ENCODE measurements around the gene HIVEP3. TPM values are rescaled to one million over a fixed set of nuclear protein-coding genes. Genes with fewer than 3 reads are reported as not detected.

HIVEP3 gene
- total RNA-seq, 4 donors from 2014 or later: 5.3 to 17.3 (median 9.1) TPM

DNA sequence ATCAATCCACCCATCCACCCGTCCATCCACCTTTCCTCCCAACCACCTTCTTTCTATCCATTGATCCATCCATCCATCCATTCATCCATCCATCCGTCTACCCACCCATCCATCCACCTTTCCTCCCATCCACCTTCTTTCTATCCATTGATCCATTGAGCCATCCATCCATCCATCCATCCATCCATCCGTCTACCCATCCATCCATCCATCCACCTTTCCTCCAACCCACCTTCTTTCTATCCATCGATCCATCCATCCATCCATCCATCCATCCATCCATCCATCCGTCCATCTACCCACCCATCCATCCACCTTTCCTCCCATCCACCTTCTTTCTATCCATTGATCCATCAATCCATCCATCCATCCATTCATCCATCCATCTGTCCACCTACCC, 429.2 kb downstream of the HIVEP3 start:
- intact Hi-C loops (cut with DNase I; ENCODE audit: low total_unique reads): no loop called here
- WGBS, 2 donors: 91 to 93% methylated on average over 5 of the region's 5 CpGs
- DNase-seq (ENCODE audit: low spot score in 2 of 2): no peak
- TF ChIP-seq POLR2A (IDR thresholded peaks at IDR 0.05): no peak
- TF ChIP-seq, protein P1, sequence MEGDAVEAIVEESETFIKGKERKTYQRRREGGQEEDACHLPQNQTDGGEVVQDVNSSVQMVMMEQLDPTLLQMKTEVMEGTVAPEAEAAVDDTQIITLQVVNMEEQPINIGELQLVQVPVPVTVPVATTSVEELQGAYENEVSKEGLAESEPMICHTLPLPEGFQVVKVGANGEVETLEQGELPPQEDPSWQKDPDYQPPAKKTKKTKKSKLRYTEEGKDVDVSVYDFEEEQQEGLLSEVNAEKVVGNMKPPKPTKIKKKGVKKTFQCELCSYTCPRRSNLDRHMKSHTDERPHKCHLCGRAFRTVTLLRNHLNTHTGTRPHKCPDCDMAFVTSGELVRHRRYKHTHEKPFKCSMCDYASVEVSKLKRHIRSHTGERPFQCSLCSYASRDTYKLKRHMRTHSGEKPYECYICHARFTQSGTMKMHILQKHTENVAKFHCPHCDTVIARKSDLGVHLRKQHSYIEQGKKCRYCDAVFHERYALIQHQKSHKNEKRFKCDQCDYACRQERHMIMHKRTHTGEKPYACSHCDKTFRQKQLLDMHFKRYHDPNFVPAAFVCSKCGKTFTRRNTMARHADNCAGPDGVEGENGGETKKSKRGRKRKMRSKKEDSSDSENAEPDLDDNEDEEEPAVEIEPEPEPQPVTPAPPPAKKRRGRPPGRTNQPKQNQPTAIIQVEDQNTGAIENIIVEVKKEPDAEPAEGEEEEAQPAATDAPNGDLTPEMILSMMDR (IDR thresholded peaks at IDR 0.05): no peak
- no peak overlapping the region for H3K4me3 ChIP-seq (ENCODE audit: low read depth, poor library complexity, severe bottlenecking)

DNA sequence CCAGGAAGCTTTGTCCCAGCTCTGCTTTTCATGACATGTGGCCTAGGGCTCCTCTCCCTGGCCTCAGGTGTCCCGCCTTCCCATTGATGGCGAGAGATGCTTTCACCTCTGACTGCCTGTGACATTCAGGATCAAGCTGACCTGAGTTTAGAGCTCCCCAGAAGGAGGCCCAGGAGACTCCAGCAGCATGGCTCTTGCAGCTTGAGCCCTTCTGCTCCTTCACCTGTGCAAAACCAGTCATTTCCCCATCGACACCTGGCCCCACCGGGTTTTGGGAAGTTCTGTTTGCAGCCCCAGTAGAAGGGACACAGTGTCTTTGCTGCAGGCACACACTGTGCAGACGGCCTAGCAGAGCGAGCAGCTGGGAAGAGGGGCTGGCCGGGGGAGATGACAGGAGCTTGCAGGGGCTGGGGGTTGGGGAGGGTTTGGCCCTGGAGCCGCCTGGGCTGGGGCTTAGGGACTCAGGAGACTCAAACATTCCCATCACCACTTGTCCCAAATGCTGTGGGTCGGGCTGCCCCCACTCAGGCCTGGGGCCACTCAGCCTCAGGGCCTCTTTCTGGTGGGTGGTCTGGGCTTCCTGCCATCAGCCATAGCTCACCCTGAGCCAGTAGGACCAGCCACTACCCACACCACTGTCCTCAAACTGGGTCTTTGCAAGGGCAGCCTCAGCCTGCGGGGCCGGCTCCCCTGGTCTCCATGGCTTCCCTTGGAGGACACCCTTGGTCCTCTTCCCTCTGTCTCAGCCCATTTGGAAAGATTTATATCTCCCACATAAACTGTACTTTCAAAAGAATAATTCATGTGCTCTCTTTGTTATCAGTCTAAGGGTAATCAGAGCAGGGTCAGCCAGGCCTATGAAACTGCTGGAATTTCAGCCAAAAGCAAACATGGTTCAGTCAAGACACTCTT, 430.4 kb downstream of the HIVEP3 start:
- 91 to 94% methylated on average over 9 to 11 of the region's 11 CpGs for WGBS, 2 donors
- no peak for TF ChIP-seq POLR2A (IDR thresholded peaks at IDR 0.05)
- TF ChIP-seq, protein P1 (IDR thresholded peaks at IDR 0.05): no peak
- intact Hi-C loops (cut with DNase I; ENCODE audit: low total_unique reads): no loop called here
- DNase-seq (ENCODE audit: low spot score in 2 of 2): no peak
- H3K4me3 ChIP-seq (ENCODE audit: low read depth, poor library complexity, severe bottlenecking): no peak overlapping the region

DNA sequence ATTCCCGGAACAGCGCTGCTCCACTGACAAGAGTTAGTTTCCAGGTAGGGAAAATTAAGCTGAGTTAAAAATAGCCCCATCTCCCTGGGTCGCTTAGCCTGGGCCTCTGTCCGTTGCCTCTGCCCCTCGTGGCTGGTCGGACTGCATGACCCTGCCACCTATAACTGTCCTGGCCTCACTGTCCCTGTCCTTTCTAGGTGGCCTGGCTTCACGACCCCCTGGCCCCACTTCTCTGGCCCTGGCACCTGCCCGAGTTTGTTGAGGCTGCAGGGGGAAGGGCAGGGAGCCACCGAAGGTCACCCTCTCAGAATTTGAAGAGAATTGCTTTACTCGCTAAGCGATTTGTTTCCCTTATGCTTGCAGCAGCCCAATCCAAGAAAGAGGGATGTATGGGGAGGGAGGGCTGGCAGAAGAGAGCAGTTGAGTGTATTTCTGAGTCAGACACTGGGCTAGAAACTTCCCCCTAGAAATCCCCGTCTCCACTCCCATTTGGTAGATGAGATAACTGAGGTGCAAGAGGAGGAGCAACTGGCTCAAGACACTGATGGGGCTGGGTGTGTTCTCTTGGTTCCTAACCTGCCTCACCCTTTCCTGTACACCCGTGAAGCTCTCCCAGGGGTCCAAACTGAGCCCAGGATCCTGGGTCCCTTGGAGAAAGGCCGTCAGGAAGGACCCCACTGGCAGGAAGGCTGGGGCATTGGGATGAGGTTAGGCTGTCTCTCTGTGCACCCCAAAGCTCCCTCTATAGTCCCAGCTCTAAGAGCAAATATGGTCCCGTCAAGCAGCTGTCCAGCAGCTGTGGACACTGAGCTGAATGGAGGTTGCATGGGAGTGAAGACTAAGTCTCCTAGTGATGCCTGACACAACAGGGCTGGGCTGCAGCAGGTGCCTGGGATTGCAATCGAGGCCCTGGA, 431.3 kb downstream of the HIVEP3 start:
- intact Hi-C loops (cut with DNase I; ENCODE audit: low total_unique reads): no loop called here
- WGBS, 2 donors: 64 to 72% methylated on average over 15 to 16 of the region's 16 CpGs
- TF ChIP-seq, protein P1 (IDR thresholded peaks at IDR 0.05): no peak
- no peak for TF ChIP-seq POLR2A (IDR thresholded peaks at IDR 0.05)
- no peak for DNase-seq (ENCODE audit: low spot score in 2 of 2)
- no peak overlapping the region for H3K4me3 ChIP-seq (ENCODE audit: low read depth, poor library complexity, severe bottlenecking)

DNA sequence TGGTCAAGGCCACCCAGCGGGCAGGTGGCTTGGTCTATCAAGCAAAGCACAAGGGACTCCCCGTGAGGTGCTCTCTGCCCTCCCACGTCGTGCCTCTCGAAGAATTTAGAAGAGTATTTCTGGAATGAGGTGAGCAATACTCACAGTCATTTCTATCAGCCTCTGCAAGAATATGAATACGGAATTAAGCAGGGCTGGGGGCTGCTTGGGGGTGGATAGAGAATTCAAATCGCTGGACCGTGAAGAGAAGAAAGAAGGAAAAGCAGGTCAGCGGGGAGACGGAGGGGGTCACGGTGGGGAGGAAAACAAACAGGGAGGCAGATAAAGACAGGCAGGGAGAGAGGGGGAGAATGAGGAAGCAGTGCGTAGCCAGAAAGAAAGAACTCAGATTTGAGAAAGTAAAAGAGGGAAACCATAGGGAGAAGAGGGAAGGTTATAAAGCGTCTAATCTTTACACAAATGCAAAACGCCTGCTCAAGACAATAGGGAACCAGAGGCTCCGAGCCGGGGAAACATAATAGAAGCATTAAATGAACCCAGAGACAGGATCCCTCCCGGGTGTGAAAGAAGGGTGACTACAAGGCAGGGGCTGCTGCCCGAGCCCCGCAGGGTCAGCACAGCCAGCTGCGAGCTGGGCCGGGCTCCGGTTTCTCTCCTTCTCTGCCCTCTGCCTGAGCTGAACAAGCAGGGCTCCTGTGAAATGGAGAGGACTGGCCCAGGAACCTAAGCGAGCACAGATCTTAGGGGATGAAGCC, 432.2 kb downstream of the HIVEP3 start:
- TF ChIP-seq, protein P1 (IDR thresholded peaks at IDR 0.05): no peak
- no peak for TF ChIP-seq POLR2A (IDR thresholded peaks at IDR 0.05)
- intact Hi-C loops (cut with DNase I; ENCODE audit: low total_unique reads): no loop called here
- no peak overlapping the region for H3K4me3 ChIP-seq (ENCODE audit: low read depth, poor library complexity, severe bottlenecking)
- WGBS, 2 donors: 71% methylated on average over 23 of the region's 23 CpGs
- no peak for DNase-seq (ENCODE audit: low spot score in 2 of 2)

DNA sequence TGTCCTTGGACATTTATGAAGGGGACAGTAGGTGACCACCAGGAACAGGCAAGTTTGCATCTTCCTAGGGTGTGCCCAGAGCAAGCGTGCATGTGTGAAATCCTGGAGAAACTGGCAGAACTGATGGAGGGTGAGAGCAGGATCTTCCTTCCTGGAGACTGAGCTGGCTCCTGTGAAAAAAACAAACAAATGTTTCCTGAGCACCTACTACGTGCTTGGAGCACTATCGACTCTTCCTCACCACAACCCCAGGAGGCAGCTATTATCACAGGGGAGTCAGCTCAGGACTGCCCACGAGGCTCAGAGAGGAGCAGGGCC, 432.7 kb downstream of the HIVEP3 start:
- no peak for TF ChIP-seq POLR2A (IDR thresholded peaks at IDR 0.05)
- TF ChIP-seq, protein P1 (IDR thresholded peaks at IDR 0.05): no peak

More for the DNA sequence above, 432.7 kb downstream of the HIVEP3 start:
- intact Hi-C loops (cut with DNase I; ENCODE audit: low total_unique reads): no loop called here
- WGBS, 2 donors: 68 to 69% methylated on average over 4 of the region's 4 CpGs
- no peak overlapping the region for H3K4me3 ChIP-seq (ENCODE audit: low read depth, poor library complexity, severe bottlenecking)
- no peak for DNase-seq (ENCODE audit: low spot score in 2 of 2)

Measured in lower leg skin (tissue), 4 donors.